C1 segment of cervical spinal cord (tissue), 14 donors: ENCODE data around the gene FNDC3B.
"Not testable (repeated sequence)": the region's sequence is repeated elsewhere in the genome, so short reads cannot be mapped to it uniquely, and the experiment has no call there.

Experiments used
- DNase-seq, 14 donors: peaks; one replicate each; lab custom pipeline; 2025; lab: John Stamatoyannopoulos, UW

FNDC3B gene

GRCh38 chr3:172232579-172233212 is 193.3 kb downstream of the FNDC3B start:
- DNase-seq: no peak

- no peak for DNase-seq
Measured at GRCh38 chr3:172233474-172234277, 194.3 kb downstream of the FNDC3B start.

- no peak for DNase-seq
Measured at GRCh38 chr3:172235698-172236097, 196.3 kb downstream of the FNDC3B start.

- no peak for DNase-seq
Measured at GRCh38 chr3:172236771-172237742, 197.7 kb downstream of the FNDC3B start.

GRCh38 chr3:172238188-172238587 is 198.8 kb downstream of the FNDC3B start:
- no peak for DNase-seq

- DNase-seq: no peak
Measured at GRCh38 chr3:172239218-172239790, 199.9 kb downstream of the FNDC3B start.

GRCh38 chr3:172241405-172241804 is 202.0 kb downstream of the FNDC3B start:
- DNase-seq: no peak

GRCh38 chr3:172242471-172242870 is 203.1 kb downstream of the FNDC3B start:
- DNase-seq: not testable (repeated sequence)

- not testable (repeated sequence) for DNase-seq
Measured at GRCh38 chr3:172243376-172243775, 204.0 kb downstream of the FNDC3B start.

GRCh38 chr3:172244011-172244410 is 204.6 kb downstream of the FNDC3B start:
- DNase-seq: no peak

- DNase-seq: no peak
Measured at GRCh38 chr3:172245241-172245640, 205.9 kb downstream of the FNDC3B start.

GRCh38 chr3:172246107-172246844 is 206.9 kb downstream of the FNDC3B start:
- DNase-seq: no peak

GRCh38 chr3:172247525-172248274 is 208.3 kb downstream of the FNDC3B start:
- DNase-seq: no peak

GRCh38 chr3:172249039-172249438 is 209.7 kb downstream of the FNDC3B start:
- DNase-seq: no peak

GRCh38 chr3:172251211-172251610 is 211.8 kb downstream of the FNDC3B start:
- DNase-seq: no peak

- no peak for DNase-seq
Measured at GRCh38 chr3:172253200-172253599, 213.8 kb downstream of the FNDC3B start.

- no peak for DNase-seq
Measured at GRCh38 chr3:172254542-172254941, 215.2 kb downstream of the FNDC3B start.

- DNase-seq: not testable (repeated sequence)
Measured at GRCh38 chr3:172255321-172255720, 215.9 kb downstream of the FNDC3B start.

GRCh38 chr3:172256101-172256734 is 216.8 kb downstream of the FNDC3B start:
- no peak for DNase-seq
